HepG2 (cell line): ENCODE data around the gene PLXNC1. TPM values are rescaled to one million over a fixed set of nuclear protein-coding genes. Genes with fewer than 3 reads are reported as not detected.

Experiments
- ATAC-seq: fragments of 200-7000 bp; cut with Tn5 transposase; 3 replicates; pipeline ENCODE4 v1.9.1; 2020; ENCODE audit warnings: mild to moderate bottlenecking, moderate library complexity
- BruUV-seq: library from RNA; stranded (reverse); fragments of 400-500 nt; replicated peaks from 2 replicates; lab custom pipeline; 2021; lab: Mats Ljungman, UMichigan
- CTCF ChIA-PET: fragments of 300-600 bp; formaldehyde crosslinking; extraction: SDS; loops from one replicate; lab custom pipeline; 2021; ENCODE audit warnings: low total read pairs, inconsistent platforms, low intra/inter-chr PET ratio; lab: Yijun Ruan, JAX
- POLR2A ChIA-PET: fragments of 350-600 bp; sonication (Branson Sonifier 250); formaldehyde crosslinking; loops from one replicate; lab custom pipeline; 2020; ENCODE audit warnings: antibody characterized with exemption, inconsistent platforms; lab: Yijun Ruan, JAX
- DNase-seq: peaks from one replicate; pipeline ENCODE4 v3.0.0-alpha.2; 2015; ENCODE audit warnings: low spot score
- FAIRE-seq: peaks from 3 replicates; lab custom pipeline; 2011; peaks lifted over from hg19 to GRCh38; lab: Jason Lieb, UNC
- H2AFZ ChIP-seq: one replicate; pipeline ENCODE4 v1.6.1; 2011; ENCODE audit warnings: low read length, inconsistent platforms
- H3K27ac ChIP-seq: fragments of 300-600 bp; 3 replicates; pipeline ENCODE4 v1.8.0; 2011; ENCODE audit warnings: mixed run types, mild to moderate bottlenecking, mixed read lengths, low read length, inconsistent platforms; ENCODE audit not compliant: insufficient read depth; ENCODE audit errors: extremely low read length
- H3K27me3 ChIP-seq, 2 experiments: fragments of 200-600 bp in 1 of 2; 2 replicates in 1 of 2; 3 replicates in 1 of 2; pipeline versions ENCODE4 v1.6.0 to v1.8.0; 2011; ENCODE audit warnings: low read length in 2 of 2, mild to moderate bottlenecking in 2 of 2, moderate library complexity in 2 of 2, inconsistent platforms in 1 of 2; ENCODE audit not compliant: insufficient read depth in 2 of 2, control insufficient read depth in 1 of 2
- H3K36me3 ChIP-seq, 2 experiments: fragments of 200-600 bp in 1 of 2; replicated peaks in 1 of 2; 2 replicates in 1 of 2; 3 replicates in 1 of 2; pipeline versions ENCODE4 v1.5.1 to v1.8.0; 2011; ENCODE audit warnings: low read length in 2 of 2, inconsistent platforms in 1 of 2; ENCODE audit not compliant: insufficient read depth in 2 of 2, control insufficient read depth in 1 of 2
- H3K4me1 ChIP-seq: 2 replicates; pipeline ENCODE4 v1.5.1; 2012; ENCODE audit warnings: low read length, inconsistent platforms; ENCODE audit not compliant: insufficient read depth
- H3K4me2 ChIP-seq: 2 replicates; pipeline ENCODE4 v1.6.0; 2011; ENCODE audit warnings: low read depth, low read length, inconsistent platforms
- H3K4me3 ChIP-seq, 3 experiments: fragments of 200-600 bp in 1 of 3; sonication (generic), shearing (Covaris generic) in 1 of 3; replicated peaks in 1 of 3; 2 replicates each; pipeline ENCODE4 v1.5.1; 2011 to 2016; ENCODE audit warnings: low read length in 3 of 3, inconsistent platforms in 2 of 3, low read depth in 2 of 3, mild to moderate bottlenecking in 2 of 3, control low read depth in 1 of 3, mixed read lengths in 1 of 3; ENCODE audit not compliant: insufficient read depth in 1 of 3
- H3K79me2 ChIP-seq: one replicate; pipeline ENCODE4 v1.6.1; 2011; ENCODE audit warnings: low read length, inconsistent platforms; ENCODE audit not compliant: insufficient read depth
- H3K9ac ChIP-seq: 2 replicates; pipeline ENCODE4 v1.6.0; 2011; ENCODE audit warnings: mild to moderate bottlenecking, low read depth, low read length, inconsistent platforms; ENCODE audit not compliant: insufficient read depth
- H3K9me3 ChIP-seq: 2 replicates; pipeline ENCODE4 v1.5.1; 2012; ENCODE audit warnings: mild to moderate bottlenecking, low read length
- H4K20me1 ChIP-seq: 2 replicates; pipeline ENCODE4 v1.6.0; 2011; ENCODE audit warnings: inconsistent platforms, mild to moderate bottlenecking, low read length, moderate library complexity; ENCODE audit not compliant: insufficient read depth
- CEBPB ChIP-seq: IDR thresholded peaks from 2 replicates; pipeline ENCODE4 v1.6.1; 2011; ENCODE audit warnings: low read depth, low read length, improper control_type of control experiment, borderline replicate concordance
- ZFP36 ChIP-seq: fragments of 150-350 bp; IDR thresholded peaks from 2 replicates; pipeline ENCODE4 v1.6.1; 2018; ENCODE audit warnings: borderline replicate concordance, low read length, low read depth; ENCODE audit not compliant: partially characterized antibody
- ZNF761 ChIP-seq: sonication (generic); formaldehyde crosslinking; conservative IDR thresholded peaks from 2 replicates; pipeline ENCODE4 v1.4.0; 2020; ENCODE audit warnings: mild to moderate bottlenecking, missing genetic modification reagents
- WGBS: methylation state at CpG from one replicate; pipeline ENCODE4 v1.1.6; 2017; ENCODE audit warnings: low lambda C conversion rate; 5-methylcytosine and 5-hydroxymethylcytosine counted together
- in situ Hi-C: cut with HindIII; loops from 2 replicates; pipeline ENCODE4 v1.10.0; 2017; ENCODE audit warnings: low pct_unique_long_range_greater_than_20kb; ENCODE audit not compliant: extremely low pct_ligation_motif_present
- intact Hi-C: fragments of 100-400 bp; cut with micrococcal nuclease; formaldehyde crosslinking; loops from one replicate; pipeline ENCODE4 v1.10.0; 2022; ENCODE audit not compliant: unreplicated experiment
- polyA plus RNA-seq, 8 experiments: library from polyadenylated mRNA; depleted of rRNA in 3 of 8; stranded (reverse) in 7 of 8; unstranded in 1 of 8; fragments of >200 nt; fragmentation: Illumina TruSeq in 4 of 8; extraction: Trizol in 4 of 8; gene quantifications; 2 replicates each; pipeline versions ENCODE4 v1.2.1 to v1.2.3, GENCODE V29; 2011 to 2016; ENCODE audit warnings: low read depth in 4 of 8, missing spikeins in 1 of 8, mixed read lengths in 1 of 8; ENCODE audit not compliant: insufficient read depth in 1 of 8
- total RNA-seq, 5 experiments: library from RNA; depleted of rRNA; stranded (reverse); fragments of >200 nt; fragmentation: Illumina TruSeq; extraction: Trizol; gene quantifications; 2 replicates each; pipeline ENCODE4 v1.2.3, GENCODE V29; 2016; ENCODE audit warnings: low read depth in 1 of 5
- TF ChIP-seq, protein P1 (sequence below): sonication (generic); formaldehyde crosslinking; conservative IDR thresholded peaks from 2 replicates; pipeline ENCODE4 v1.8.0; 2022; ENCODE audit warnings: low read depth, missing genetic modification reagents

PLXNC1 gene
- total and polyA plus RNA-seq, 2 of the 13 experiments (the other 11 are each of a cell fraction or from before 2014, with no cell fraction given) = 6.6 to 11.2 TPM

GRCh38 chr12:94273272-94273671, 124.9 kb downstream of the PLXNC1 start:
- in situ Hi-C loops = no loop called here
- TF ChIP-seq ZFP36 = peak; percentile 22
- no peak for TF ChIP-seq ZNF761 (CRISPR knock-in tag)
- Histone ChIP-seq H3K27me3 (no peaks in the 10 kb centered on the region), H3K4me2 (no peak overlapping the region), H3K36me3 (no peaks in the 10 kb centered on the region), H3K4me3 (no peak overlapping the region), H3K9ac (no peak overlapping the region), H3K4me1 (peaks cover 24% of the 10 kb centered on the region), H4K20me1 (no peaks in the 10 kb centered on the region), H3K79me2 (no peaks in the 10 kb centered on the region), H2AFZ (no peak overlapping the region), H3K9me3 (no peaks in the 10 kb centered on the region), H3K27ac (no peak overlapping the region)
- WGBS = 95% methylated on average over 3 of the region's 3 CpGs
- BruUV-seq = no TSS peak
- ChIA-PET POLR2A (no interaction called here), CTCF (no interaction called here)
- intact Hi-C loops = no loop called here
- ATAC-seq (no peak), FAIRE-seq (no peak), DNase-seq (no peak)

- peak; percentile 20 for DNase-seq
- intact Hi-C loops (loop anchor here (5.0 kb wide), 1 partner anchor 129 kb away; the partner anchor contains the start of gene PLXNC1), in situ Hi-C loops (no loop called here)
- Histone ChIP-seq H3K27ac (peak overlapping the region; percentile 58), H2AFZ (no peak overlapping the region), H3K4me1 (peaks cover 29% of the 10 kb centered on the region), H3K27me3 (no peaks in the 10 kb centered on the region), H3K4me3 (no peak overlapping the region), H3K79me2 (no peaks in the 10 kb centered on the region), H3K9ac (no peak overlapping the region), H3K36me3 (peaks cover 2 to 10% of the 10 kb centered on the region in 2 experiments; a peak in 3 of 5 replicates), H4K20me1 (no peaks in the 10 kb centered on the region), H3K9me3 (no peaks in the 10 kb centered on the region), H3K4me2 (peak overlapping the region; percentile 34; the same call in 1 of the 2 replicates)
- POLR2A ChIA-PET = interaction anchor here (1.2 kb wide), 1 partner anchor 128 kb away, joined by 3 read pairs; the partner anchor contains the start of gene PLXNC1
- whole genome bisulfite sequencing = 34% methylated on average over 6 of the region's 6 CpGs
- CTCF ChIA-PET = no interaction called here
- peak; percentile 74 for ATAC-seq
- BruUV-seq = no TSS peak
- TF ChIP-seq, protein P1, sequence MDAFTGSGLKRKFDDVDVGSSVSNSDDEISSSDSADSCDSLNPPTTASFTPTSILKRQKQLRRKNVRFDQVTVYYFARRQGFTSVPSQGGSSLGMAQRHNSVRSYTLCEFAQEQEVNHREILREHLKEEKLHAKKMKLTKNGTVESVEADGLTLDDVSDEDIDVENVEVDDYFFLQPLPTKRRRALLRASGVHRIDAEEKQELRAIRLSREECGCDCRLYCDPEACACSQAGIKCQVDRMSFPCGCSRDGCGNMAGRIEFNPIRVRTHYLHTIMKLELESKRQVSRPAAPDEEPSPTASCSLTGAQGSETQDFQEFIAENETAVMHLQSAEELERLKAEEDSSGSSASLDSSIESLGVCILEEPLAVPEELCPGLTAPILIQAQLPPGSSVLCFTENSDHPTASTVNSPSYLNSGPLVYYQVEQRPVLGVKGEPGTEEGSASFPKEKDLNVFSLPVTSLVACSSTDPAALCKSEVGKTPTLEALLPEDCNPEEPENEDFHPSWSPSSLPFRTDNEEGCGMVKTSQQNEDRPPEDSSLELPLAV = no peak
- TF ChIP-seq CEBPB = peak; percentile 53; the same call in 1 of the 2 replicates
- no peak for FAIRE-seq
Observed at GRCh38 chr12:94276725-94277124, 128.3 kb downstream of the PLXNC1 start.
